Measurements from ENCODE around the gene PGC. TPM values are rescaled to one million over a fixed set of nuclear protein-coding genes. Genes with fewer than 3 reads are reported as not detected.

Gene PGC
- total RNA-seq, 2 donors from 2014 or later, result not detected

DNA sequence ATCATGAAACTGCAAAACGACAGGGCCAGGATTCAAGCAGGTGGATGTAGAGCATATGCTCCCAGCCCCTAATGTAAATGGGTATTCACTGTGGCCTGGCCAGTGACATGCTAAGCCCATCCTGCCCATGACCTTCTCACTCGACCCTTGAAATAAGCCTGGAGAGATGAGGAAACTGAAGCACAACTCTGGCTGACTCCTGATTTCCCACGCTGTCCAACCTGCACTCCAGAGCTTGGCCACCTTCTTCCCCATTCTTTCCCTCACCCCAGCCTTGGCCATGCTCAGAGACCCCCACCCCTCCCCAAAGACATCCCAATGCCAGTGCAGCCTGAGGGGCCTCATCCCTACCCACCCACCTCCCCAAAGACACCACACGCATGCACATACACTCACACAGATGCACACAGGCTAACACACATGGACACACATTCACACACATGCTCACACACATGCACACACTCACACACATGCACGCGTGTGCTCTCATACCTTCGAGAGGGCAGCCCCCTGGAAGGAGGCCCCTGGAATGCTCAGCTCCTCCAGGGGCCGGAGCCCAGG lies 24.1 kb downstream of the PGC start:
- peaks cover 0 to 98% of the 10 kb centered on the region in 2 donors for H3K4me1 ChIP-seq
- H3K27ac ChIP-seq, result peak overlapping the region; percentile 76 to 80

DNA sequence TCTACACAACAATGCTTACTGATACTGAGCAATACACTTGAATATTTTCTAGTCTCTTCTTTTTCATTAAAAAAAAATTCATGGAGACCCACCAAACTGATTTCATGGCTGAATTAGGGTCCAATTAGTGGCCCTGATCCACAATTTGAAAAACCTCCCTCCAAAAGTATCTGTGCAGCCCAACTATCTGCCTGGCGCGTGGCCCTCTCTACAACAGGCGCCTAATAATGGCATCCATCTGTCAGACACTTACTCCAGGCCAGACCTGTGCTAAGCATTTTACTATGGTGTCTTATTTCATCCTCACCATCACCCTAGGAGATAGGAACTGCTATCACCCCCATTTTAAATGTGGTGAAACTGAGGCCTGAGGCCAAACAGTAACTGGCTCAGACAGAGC lies 25.8 kb downstream of the PGC start:
- Histone ChIP-seq H3K27ac (peak overlapping the region; percentile 14 to 56), H3K4me3 (no peak overlapping the region), H3K27me3 (no peaks in the 10 kb centered on the region), H3K4me1 (peaks cover 0 to 98% of the 10 kb centered on the region in 2 donors), H3K36me3 (no peaks in the 10 kb centered on the region), H3K9me3 (no peaks in the 10 kb centered on the region)
- DNase-seq (ENCODE audit: low spot score), result no peak
- TF ChIP-seq, protein P1, sequence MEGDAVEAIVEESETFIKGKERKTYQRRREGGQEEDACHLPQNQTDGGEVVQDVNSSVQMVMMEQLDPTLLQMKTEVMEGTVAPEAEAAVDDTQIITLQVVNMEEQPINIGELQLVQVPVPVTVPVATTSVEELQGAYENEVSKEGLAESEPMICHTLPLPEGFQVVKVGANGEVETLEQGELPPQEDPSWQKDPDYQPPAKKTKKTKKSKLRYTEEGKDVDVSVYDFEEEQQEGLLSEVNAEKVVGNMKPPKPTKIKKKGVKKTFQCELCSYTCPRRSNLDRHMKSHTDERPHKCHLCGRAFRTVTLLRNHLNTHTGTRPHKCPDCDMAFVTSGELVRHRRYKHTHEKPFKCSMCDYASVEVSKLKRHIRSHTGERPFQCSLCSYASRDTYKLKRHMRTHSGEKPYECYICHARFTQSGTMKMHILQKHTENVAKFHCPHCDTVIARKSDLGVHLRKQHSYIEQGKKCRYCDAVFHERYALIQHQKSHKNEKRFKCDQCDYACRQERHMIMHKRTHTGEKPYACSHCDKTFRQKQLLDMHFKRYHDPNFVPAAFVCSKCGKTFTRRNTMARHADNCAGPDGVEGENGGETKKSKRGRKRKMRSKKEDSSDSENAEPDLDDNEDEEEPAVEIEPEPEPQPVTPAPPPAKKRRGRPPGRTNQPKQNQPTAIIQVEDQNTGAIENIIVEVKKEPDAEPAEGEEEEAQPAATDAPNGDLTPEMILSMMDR (IDR thresholded peaks at IDR 0.05), result no peak

More for the DNA sequence above, 24.1 kb downstream of the PGC start:
- Histone ChIP-seq H3K36me3 (no peaks in the 10 kb centered on the region), H3K4me3 (no peak overlapping the region), H3K27me3 (no peaks in the 10 kb centered on the region), H3K9me3 (no peaks in the 10 kb centered on the region)
- TF ChIP-seq, protein P1 (IDR thresholded peaks at IDR 0.05), result no peak
- DNase-seq (ENCODE audit: low spot score), result no peak

DNA sequence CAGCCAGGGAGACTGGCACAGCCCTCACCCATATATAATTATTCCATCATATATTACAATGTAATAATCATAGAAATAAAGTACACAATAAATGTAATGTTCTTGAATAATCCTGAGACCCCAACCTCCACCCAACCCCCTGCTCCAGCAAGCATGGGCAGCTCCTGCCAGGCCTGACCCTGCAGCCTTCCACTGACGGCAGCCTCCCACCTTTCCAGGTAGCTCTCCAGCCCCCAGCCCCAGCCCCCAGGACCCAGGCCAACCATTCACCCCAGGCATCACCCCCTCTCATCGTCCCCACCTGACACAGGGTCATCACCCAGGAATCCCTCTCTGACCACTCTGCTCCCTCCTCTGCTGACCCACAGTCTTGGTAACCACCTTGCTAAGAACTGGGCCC lies 26.4 kb downstream of the PGC start:
- TF ChIP-seq, protein P1 (IDR thresholded peaks at IDR 0.05), result no peak
- Histone ChIP-seq H3K27ac (peak overlapping the region; percentile 14 to 56), H3K9me3 (no peaks in the 10 kb centered on the region), H3K4me1 (peaks cover 0 to 98% of the 10 kb centered on the region in 2 donors), H3K4me3 (no peak overlapping the region), H3K27me3 (no peaks in the 10 kb centered on the region), H3K36me3 (no peaks in the 10 kb centered on the region)
- DNase-seq (ENCODE audit: low spot score), result no peak

DNA sequence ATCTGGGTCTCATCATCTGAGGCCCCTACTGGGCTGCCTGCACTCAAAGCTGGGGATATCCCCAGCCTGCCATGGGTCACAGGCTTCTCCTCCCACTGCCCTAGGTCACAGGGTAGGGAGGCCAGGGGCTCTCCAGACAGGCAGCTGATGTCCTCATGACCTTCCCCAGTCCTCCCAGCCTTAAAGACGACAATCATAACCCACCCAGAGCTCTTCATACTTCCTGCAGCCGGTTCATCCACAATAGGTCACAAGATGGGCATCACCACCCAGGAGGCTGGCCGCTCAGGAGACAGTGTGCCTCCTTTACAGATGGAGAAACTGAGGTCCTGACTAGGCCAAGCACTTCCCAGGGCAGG lies 27.0 kb downstream of the PGC start:
- DNase-seq (ENCODE audit: low spot score), result no peak
- H3K9me3 ChIP-seq, result no peaks in the 10 kb centered on the region
- H3K4me1 ChIP-seq, result peaks cover 0 to 98% of the 10 kb centered on the region in 2 donors
- H3K36me3 ChIP-seq, result no peaks in the 10 kb centered on the region
- no peaks in the 10 kb centered on the region for H3K27me3 ChIP-seq
- TF ChIP-seq, protein P1 (IDR thresholded peaks at IDR 0.05), result no peak
- H3K27ac ChIP-seq, result peak overlapping the region; percentile 23 to 56
- H3K4me3 ChIP-seq, result no peak overlapping the region

DNA sequence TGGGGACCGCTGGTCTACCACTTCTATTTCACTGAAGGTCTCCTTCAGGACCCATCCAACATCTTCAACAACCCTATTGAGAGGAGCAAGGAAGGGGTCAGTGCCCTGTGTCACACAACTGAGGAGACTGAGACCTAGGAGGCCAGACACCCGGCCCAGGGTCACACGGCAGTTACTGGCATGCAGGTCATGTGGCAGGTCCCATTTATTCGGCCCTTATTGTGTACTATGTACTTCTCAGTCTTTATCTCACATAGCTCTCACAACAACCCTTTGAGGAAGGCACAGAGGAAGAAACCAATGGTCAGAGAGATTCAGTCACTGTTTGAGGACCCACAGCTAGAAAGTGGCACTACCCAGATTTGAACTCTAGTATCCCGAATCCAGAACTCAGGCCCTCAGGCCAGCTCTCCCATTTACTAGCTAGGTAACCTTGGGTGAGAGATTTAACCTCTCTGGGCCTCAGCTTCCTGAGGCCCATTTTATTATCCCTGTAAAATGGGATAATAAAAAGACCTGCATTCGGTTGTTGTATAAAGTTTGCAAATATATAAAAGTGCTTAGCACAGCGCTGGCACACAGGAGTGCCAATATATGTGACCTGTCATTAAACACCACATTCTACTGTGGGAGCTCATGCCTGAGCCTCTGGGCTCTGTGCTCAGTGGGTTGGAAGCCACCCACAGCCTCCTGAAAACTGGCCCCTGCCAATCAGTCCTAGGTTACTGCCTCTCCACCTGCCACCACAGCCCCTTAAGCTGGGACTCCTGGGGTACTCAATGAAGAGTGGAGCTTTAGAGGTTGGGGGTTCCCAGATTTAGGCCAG lies 27.5 kb downstream of the PGC start:
- Histone ChIP-seq H3K4me1 (peaks cover 0 to 98% of the 10 kb centered on the region in 2 donors), H3K36me3 (no peaks in the 10 kb centered on the region), H3K4me3 (no peak overlapping the region), H3K27me3 (no peaks in the 10 kb centered on the region), H3K27ac (peak overlapping the region; percentile 23 to 56), H3K9me3 (no peaks in the 10 kb centered on the region)
- DNase-seq (ENCODE audit: low spot score), result no peak
- TF ChIP-seq, protein P1 (IDR thresholded peaks at IDR 0.05), result no peak
